Large intestine (tissue), 1 donor: ENCODE results near the gene SCAPER. TPM values are rescaled to one million over a fixed set of nuclear protein-coding genes. Genes with fewer than 3 reads are reported as not detected.

ENCODE experiments used
- polyA plus RNA-seq: library from polyadenylated mRNA; unstranded; fragments of 120-200 nt; gene quantifications from one replicate; pipeline ENCODE4 v1.2.1, GENCODE V29; 2013

The SCAPER gene
- polyA plus RNA-seq, 1 donor, result 28.0 TPM

Other genes starting within 250 kb of the SCAPER start
- 80.1 TPM for gene RCN2, start 26.4 kb upstream of the SCAPER start, polyA plus RNA-seq
- 3.1 TPM for gene PSTPIP1, start 89.8 kb upstream of the SCAPER start, polyA plus RNA-seq
- gene TSPAN3, start 165.8 kb upstream of the SCAPER start, polyA plus RNA-seq, result 556 TPM